ENCODE measurements around the gene CDC37.

Gene CDC37

GRCh38 chr19:10403137-10404021 lies at the start of gene CDC37:
Gene CDC37 (minus strand): TSS chr19:10403542. CDS start chr19:10403479, 63 bp downstream.
- peak; percentile 92 for DNase-seq (ENCODE audit: low read depth)

DNA sequence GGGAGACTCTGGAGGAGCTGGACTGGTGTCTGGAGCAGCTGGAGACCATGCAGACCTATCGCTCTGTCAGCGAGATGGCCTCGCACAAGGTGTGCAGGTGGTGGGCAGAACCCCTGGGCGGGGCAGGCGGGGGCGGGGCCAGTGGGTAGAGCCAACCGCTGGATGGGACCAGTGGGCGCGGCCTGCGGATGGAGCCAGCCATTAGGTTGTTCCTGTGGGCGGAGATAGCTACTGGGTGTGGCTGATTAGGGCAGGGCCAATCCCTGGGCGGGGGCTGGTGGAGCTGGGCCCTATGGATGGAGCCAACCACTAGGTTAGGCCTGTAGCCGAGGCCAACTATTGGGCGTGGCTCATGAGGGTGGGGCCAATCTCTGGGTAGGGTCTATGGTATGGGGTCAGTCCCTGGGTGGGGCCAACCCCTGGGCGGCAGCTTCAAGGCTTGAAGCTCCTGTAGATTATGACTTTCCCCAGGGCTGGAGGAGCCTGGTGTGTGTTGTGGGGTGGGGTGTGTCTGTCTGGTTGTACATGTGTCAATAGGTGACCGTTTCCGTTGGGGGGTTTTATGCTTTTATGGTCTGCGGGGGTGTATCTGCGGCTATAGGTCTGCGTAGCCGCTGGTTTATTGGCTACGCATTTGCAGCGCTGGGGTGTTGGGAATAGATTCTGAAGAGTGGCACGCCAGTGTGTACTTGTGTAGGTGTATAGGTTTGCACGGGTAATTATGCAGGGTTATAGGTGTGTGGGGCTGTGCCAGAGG lies 47.7 kb upstream of the CDC37 start:
- DNase-seq (ENCODE audit: low read depth), result no peak

DNA sequence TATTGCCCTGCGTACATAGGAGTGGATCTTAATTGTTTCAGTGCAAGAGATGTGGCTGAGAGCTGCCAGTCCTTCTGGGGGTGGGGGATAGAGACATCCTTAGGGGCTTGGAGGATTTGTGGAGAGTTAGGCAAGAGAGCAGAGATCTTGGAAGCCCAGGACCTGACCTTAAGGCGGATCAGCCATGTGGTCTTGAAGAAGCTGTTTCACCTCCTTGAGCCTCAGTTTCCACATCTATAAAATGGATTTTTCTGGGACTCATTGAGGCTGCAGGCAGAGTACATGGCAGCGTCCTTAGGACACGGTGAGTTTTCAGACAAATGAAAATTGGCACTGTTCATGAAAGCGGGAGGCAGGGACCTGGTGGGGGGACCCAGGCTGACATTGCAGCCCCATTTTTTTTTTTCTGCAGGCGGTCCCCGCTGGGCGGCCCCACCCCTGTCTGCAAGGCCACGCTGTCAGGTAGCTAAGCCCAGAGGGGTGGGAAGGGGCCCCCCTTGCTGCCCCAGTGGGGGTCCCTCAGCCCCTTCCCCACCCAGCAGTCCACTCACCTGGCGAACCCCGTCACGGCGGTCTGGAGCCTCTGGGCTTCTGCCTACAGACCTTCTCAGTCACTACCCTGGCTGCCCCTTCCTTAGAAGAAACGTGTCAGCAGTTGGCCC lies 47.0 kb upstream of the CDC37 start:
- DNase-seq (ENCODE audit: low read depth), result no peak

DNA sequence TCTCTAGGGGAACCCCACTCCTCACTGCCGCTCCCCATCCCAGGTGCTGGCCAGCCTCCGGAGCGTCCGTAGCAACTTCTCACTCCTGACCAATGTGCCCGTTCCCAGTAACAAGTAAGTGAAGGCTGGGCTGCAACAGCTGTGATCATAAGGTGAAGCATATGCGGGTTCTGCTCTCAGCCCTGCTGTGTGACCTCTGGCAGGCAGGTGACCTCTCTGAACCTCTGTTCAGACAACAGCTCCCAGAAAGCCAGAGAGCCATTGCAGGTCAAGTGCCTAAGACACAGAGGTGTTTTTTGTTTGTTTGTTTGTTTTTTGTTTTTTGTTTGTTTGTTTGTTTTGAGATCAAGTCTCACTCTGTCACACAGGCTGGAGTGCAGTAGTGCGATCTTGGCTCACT lies 45.7 kb upstream of the CDC37 start:
- DNase-seq (ENCODE audit: low read depth), result no peak

DNA sequence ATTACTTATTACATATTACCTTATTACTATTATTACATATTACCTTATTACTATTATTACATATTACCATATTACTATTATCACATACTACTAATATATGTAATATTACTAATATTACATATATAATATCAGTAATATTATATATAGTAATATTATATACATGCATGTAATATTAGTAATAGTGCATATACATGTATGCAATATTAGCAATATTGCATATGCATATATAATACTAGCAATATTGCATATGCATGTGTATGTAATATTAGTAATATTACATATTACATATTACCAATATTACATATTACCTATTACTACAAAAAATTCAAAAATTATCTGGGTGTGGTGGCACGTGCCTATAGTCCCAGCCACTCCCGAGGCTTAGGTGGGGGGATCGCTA lies 39.4 kb upstream of the CDC37 start:
- no peak for DNase-seq (ENCODE audit: low read depth)

DNA sequence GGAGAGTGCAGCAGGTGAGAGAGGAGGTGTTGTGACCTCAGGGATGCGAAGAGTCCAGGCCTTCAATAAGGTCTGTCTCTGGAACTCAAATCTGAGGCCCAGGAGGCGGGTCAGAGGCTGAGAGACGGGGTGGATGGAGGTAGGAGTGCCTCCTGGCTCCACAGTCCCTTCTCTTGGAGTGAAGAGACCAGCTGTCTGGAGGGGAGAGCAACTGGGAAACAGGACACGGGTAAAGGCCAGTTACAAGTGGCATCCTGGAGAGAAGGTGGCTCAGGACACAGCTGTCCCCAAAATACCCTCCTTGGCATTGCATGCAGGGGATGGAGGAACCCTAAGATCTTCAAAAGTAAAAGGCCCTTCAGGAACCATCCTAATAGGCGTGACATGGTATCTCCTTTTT lies 36.2 kb upstream of the CDC37 start:
- no peak for DNase-seq (ENCODE audit: low read depth)

DNA sequence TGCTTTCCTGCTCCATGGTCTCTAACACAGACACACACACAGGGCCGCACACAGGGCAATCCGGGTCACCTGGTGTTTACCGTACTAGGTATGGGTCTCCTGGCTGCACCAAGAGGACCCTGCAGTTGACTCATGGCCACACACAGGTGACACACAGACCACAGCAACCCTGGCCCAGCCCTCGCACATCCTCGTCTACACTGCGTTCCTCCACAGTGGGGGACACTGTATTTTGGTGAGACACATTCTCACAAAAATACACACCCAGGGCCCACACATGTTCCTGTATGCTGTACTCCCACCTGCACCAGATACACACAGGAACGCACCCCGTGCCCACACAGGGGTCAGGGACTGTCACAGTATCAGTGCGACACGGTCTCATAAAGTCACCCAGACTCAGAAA lies 29.8 kb upstream of the CDC37 start:
- DNase-seq (ENCODE audit: low read depth), result no peak

DNA sequence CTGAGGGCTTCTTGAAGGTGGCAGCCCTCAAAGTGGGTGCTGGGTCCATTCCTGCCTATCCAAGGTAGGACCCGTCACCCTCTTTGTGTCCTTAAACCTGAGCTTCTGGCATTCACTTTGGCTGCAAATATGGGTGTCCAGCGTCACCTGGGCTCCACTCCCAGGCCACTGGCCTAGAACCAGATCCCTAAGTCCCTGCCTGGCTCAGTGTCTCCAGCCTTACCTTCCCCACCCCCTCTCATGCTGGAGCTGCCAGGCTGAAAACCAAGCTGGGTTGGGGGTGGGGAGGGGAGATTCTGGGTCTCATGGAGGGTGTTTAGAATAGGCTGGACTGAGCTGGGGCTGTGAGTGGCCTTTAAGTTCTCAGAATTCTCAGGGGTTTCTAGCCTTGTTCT lies 29.4 kb upstream of the CDC37 start:
- DNase-seq (ENCODE audit: low read depth), result no peak

GRCh38 chr19:10431943-10432735 lies 28.8 kb upstream of the CDC37 start:
- no peak for DNase-seq (ENCODE audit: low read depth)

DNA sequence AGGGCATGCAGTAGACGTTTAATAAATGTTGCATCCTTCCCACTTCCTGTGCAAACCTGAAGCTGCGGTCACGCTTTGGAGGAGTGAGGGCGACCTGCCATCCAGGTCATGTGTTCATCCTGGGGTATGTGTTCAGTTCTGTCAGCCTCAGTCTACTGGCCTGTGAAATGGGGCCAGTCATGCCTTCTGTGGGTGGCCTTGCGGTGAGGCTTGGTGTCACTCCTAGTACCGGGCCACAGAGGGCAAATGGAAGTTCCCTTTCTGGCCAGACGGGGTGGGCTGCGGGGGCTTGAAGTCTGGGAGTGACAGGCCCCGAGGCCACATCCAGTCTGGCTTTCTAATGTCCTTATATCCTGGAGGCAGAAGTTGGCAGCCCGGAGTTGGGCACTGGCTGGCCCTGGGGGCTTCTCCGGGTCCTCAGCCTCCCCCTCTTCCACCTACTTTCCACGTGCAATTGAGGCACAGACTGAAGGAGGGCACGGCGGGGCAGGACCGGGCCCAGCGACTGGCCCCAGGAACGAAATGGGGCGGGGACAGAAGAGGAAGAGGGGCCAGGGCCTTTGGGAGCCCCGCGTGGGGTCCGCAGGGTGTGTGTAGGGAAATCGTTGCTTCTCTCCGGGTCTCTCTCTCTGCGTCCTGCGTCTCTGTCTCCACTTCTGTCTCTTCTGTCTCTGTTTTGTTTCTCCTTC lies 28.1 kb upstream of the CDC37 start:
- DNase-seq (ENCODE audit: low read depth), result no peak

DNA sequence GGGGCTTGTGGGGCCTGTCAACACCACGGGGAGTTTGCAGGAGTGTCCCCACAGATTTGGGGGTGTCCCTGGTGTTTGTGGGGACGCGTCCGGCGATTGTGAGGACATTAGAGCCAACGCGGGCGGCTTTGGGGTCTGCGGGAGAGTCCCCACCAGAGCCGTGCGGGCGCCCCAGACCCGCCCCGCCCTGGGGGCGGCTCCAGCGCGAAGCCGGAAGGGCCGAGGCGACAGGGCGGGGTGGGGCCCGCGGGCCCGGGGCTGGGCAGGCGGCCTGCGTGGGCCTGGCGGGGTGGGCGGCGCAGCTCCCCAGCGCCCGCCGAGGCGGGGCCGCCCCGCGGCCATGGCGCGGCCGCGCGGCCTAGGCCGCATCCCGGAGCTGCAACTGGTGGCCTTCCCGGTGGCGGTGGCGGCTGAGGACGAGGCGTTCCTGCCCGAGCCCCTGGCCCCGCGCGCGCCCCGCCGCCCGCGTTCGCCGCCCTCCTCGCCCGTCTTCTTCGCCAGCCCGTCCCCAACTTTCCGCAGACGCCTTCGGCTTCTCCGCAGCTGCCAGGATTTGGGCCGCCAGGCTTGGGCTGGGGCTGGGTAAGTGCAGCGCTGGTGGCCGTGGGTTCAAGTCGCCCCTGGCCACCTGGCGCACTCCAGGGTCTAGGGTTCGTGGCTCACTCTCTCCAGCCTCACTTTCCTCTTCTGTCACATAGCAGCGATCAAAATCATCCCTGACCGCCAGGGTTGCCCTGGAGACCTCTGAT lies 27.3 kb upstream of the CDC37 start:
- no peak for DNase-seq (ENCODE audit: low read depth)

DNA sequence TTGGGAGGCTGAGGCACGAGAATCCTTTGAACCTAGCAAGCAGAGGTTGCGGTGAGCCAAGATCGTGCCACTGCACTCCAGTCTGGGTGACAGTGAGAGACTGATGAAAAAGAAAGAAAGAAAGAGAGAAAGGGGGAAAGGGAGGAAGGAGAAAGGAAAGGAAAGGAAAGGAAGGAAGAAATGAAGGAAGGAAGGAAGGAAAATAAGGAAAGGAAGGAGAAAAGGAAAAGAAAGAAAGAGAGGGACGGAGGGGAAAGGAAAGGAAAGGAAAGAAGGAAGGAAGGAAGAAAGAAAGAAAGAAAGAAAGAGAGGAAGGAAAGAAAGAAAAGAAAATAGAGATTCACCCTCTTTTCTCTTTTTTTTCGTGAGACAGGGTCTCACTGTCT lies 25.6 kb upstream of the CDC37 start:
- DNase-seq (ENCODE audit: low read depth), result no peak

DNA sequence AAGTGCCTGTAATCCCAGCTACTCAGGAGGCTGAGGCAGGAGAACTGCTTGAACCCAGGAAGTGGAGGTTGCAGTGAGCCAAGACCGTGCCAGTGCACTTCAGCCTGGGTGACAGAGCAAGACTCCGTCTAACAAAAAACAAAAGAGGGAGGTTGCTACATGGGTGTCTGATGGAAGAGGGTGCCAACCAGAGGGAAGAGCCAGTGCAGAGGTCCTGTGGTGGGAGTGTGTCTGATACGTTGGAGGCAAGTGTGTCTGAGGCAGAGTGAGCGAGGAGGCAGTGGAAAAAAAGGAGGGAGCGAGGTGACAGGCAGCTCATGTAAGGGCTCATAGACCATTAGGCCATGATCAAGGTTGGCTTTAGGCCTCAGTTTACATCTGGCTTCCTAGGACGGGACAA lies 23.8 kb upstream of the CDC37 start:
- DNase-seq (ENCODE audit: low read depth), result no peak

DNA sequence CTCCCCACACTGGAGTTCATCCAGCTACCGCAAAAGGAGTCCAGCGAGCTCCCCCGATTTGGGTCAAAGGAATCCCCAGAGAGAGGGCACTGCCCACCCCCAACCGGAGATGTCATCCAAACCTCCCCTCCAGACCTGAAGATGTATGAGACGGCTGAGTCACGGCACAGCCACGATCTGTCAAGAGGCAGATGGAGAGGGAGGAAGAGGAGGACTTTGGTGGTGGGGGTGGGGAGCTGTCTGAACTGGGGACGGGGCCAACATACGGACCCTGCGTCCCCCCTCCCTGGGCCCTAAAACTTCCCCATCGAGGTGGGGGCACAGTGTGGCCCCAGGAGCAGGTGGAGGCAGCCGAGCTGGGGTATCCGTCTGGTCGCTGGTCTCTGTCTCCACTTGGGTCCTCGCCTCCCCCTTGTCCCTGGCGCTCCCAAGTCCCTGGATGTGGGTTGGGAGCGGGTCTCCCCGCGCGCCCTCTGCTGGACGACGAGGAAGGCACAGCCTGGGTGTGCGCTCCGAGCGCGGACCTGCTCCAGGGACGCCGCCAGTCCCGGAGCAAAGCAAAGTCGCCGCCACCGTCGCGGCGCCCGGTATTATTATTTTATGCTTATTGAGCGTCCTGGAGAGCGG lies 20.8 kb upstream of the CDC37 start:
- no peak for DNase-seq (ENCODE audit: low read depth)

GRCh38 chr19:10422846-10423245 lies 19.5 kb upstream of the CDC37 start:
- DNase-seq (ENCODE audit: low read depth), result no peak

DNA sequence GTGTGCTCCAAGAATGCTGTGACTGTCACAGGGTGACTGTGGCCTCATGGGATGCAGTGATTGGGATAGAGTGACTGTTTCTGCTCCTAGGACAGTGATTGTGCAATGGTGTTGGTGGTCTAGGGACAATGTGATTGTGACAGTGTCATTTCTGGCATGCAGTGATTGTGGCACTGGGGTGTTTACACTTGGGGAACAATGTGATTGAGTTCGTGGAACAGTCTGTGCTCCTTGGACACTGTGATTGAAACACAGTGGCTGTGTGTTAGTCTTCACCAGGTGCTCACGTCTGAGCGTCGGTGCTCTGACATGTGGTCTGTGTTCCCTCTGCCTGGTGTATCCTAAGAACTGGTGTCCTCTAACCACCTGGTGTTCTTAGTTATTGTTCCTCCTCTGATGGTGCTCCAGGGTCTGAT lies 18.7 kb upstream of the CDC37 start:
- no peak for DNase-seq (ENCODE audit: low read depth)

DNA sequence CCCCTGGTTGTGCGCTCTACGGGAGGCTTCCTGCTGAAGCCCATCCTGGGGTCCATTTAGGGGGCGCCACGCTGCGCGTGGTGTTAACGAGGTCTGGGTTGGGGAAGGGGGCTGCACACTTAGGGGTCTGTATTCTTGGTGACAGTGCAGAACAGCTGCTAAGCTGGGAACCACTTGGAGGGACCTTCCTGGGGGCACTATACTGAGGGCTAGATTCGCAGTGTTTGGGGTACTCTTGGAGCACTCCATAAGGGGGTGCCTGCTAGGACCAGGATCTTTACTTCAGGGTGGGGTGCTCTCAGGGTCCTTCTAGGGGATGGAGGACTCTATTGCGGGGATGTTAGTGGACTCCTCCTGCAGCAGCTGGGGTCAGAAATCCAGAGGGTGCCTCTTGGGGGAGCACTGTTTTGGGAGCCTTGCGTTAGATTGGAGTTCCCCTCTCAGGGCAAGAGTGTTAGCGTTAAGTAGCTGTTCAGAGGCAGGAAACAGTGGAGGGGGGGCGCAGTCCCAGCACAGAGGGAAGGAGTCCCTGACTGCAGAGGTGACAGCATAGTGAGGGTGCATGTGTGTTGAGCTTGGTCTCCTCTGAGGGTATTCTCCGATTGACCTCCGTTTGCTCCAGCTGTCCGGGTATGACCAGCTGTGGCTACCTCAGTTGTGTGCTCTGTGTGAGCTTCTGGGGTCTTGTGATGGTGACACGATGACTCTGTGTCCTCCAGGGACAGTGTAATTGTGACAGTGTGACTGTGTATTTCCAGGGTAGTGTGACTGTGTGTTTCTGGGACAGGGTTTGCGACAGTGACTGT lies 18.1 kb upstream of the CDC37 start:
- DNase-seq (ENCODE audit: low read depth), result no peak

DNA sequence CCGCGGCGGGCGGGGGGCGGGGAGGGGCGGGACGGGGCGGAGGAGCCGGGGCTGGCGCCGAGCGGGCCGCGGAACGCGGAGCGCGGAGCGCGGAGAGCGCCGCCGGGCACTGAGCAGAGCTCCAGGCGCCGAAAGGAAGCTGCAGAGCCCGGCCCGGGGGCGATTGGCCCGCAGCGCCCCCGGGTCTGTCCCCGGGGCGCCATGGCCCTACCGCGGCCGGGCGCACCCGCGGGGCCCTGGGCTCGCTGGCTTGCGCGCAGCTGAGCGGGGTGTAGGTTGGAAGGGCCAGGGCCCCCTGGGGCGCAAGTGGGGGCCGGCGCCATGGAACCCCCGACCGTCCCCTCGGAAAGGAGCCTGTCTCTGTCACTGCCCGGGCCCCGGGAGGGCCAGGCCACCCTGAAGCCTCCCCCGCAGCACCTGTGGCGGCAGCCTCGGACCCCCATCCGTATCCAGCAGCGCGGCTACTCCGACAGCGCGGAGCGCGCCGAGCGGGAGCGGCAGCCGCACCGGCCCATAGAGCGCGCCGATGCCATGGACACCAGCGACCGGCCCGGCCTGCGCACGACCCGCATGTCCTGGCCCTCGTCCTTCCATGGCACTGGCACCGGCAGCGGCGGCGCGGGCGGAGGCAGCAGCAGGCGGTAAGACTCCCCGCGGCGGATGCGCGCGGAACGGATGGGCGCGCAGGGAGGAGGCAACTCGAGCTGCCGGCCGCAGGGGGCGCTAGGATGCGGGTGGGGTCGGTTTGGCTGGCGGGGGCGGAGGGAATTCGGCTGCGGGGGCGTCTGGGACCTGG lies 17.3 kb upstream of the CDC37 start, which contains the start of gene PDE4A:
Gene PDE4A (plus strand): TSS at position 95 of the 796 bp plus-strand sequence. CDS start 227 bp downstream, at position 322.
- DNase-seq (ENCODE audit: low read depth), result no peak

Measured in fibroblast of the conjunctiva (primary cell).